ENCODE measurements around the gene FAT2. TPM values are rescaled to one million over a fixed set of nuclear protein-coding genes. Genes with fewer than 3 reads are reported as not detected.

FAT2 gene
- polyA plus RNA-seq, 3 donors: not detected

DNA sequence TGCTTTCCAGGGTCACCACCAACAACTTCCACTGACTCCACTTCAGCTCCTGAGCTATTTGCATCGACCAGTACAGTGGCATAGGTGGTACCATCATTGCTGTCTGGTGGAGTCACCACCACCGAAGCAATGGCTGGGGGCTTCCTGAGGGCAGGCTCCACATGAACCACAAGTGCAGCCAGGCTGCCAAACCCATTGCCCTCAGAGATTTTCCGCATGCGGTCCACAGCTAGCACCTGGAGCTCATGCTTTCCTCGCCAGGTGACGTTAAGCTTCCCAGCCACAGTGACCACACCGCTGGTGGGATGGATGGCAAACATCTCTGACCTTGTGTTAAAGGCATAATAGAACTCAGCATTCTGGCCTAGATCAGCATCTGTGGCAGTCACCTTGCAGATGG, 23.1 kb downstream of the FAT2 start:
- peaks cover 2 to 6% (median 5%) of the 10 kb centered on the region in 3 donors for H3K27me3 Mint-ChIP-seq (ENCODE audit: low read depth in 3 of 3)
- intact Hi-C loops (cut with micrococcal nuclease): no loop called here
- H3K27ac ChIP-seq (ENCODE audit: low read depth in 1 of 2, low read length in 2 of 2): no peak overlapping the region
- H3K9ac ChIP-seq (ENCODE audit: insufficient read depth, low read length, poor library complexity, severe bottlenecking): no peak overlapping the region
- TF ChIP-seq CTCF (IDR thresholded peaks at IDR 0.05): no peak
- H2AFZ ChIP-seq (ENCODE audit: insufficient read depth, low read depth, low read length, poor library complexity, severe bottlenecking): no peak overlapping the region
- H3K36me3 ChIP-seq (replicated peaks in 1 of 2; ENCODE audit: control insufficient read depth in 1 of 2, insufficient read depth in 2 of 2, low read length in 2 of 2): no peaks in the 10 kb centered on the region
- no peaks in the 10 kb centered on the region for H3K36me3 Mint-ChIP-seq
- no peaks in the 10 kb centered on the region for H3K27me3 ChIP-seq (ENCODE audit: control insufficient read depth in 2 of 2, insufficient read depth in 2 of 2, low read length in 2 of 2)
- no peak overlapping the region for H3K4me3 Mint-ChIP-seq
- WGBS (ENCODE audit: insufficient coverage): 85% methylated on average over 7 of the region's 7 CpGs
- peaks cover 0 to 7% (median 0%) of the 10 kb centered on the region in 7 donors for H3K9me3 Mint-ChIP-seq
- no peak overlapping the region for H3K27ac Mint-ChIP-seq
- no peak overlapping the region for H3K4me2 ChIP-seq (replicated peaks; ENCODE audit: extremely low read depth, low read length, poor library complexity, severe bottlenecking)
- H3K9me3 ChIP-seq (replicated peaks in 1 of 2; ENCODE audit: control insufficient read depth in 1 of 2, insufficient read depth in 1 of 2, low read length in 2 of 2): no peaks in the 10 kb centered on the region
- H3K79me2 ChIP-seq (ENCODE audit: insufficient read depth, low read length): no peaks in the 10 kb centered on the region
- no peaks in the 10 kb centered on the region for H3K4me1 ChIP-seq (ENCODE audit: control insufficient read depth in 1 of 2, insufficient read depth in 2 of 2, low read length in 2 of 2)
- no peak for DNase-seq
- no peaks in the 10 kb centered on the region for H3K4me1 Mint-ChIP-seq
- no peak overlapping the region for H3K4me3 ChIP-seq (replicated peaks in 1 of 3; ENCODE audit: low read depth in 2 of 3, low read length in 3 of 3)
- H4K20me1 ChIP-seq (ENCODE audit: insufficient read depth, low read length): no peaks in the 10 kb centered on the region

GRCh38 chr5:151565971-151566370, 25.2 kb downstream of the FAT2 start:
- H3K27ac ChIP-seq (ENCODE audit: low read depth in 1 of 2, low read length in 2 of 2): no peak overlapping the region
- no peak overlapping the region for H3K4me3 Mint-ChIP-seq
- H3K9ac ChIP-seq (ENCODE audit: insufficient read depth, low read length, poor library complexity, severe bottlenecking): no peak overlapping the region
- no peak overlapping the region for H2AFZ ChIP-seq (ENCODE audit: insufficient read depth, low read depth, low read length, poor library complexity, severe bottlenecking)
- WGBS (ENCODE audit: insufficient coverage): 99% methylated on average over 10 of the region's 11 CpGs
- peak overlapping the region in 1 of 7 donors; percentile 18 for H3K27ac Mint-ChIP-seq
- no peaks in the 10 kb centered on the region for H3K36me3 Mint-ChIP-seq
- H3K27me3 Mint-ChIP-seq (ENCODE audit: low read depth in 3 of 3): peaks cover 4 to 6% (median 6%) of the 10 kb centered on the region in 3 donors
- H3K9me3 ChIP-seq (replicated peaks in 1 of 2; ENCODE audit: control insufficient read depth in 1 of 2, insufficient read depth in 1 of 2, low read length in 2 of 2): no peaks in the 10 kb centered on the region
- DNase-seq: no peak
- H3K4me1 ChIP-seq (ENCODE audit: control insufficient read depth in 1 of 2, insufficient read depth in 2 of 2, low read length in 2 of 2): no peaks in the 10 kb centered on the region
- intact Hi-C loops (cut with micrococcal nuclease): no loop called here
- H3K4me1 Mint-ChIP-seq: no peaks in the 10 kb centered on the region
- H4K20me1 ChIP-seq (ENCODE audit: insufficient read depth, low read length): no peaks in the 10 kb centered on the region
- H3K27me3 ChIP-seq (ENCODE audit: control insufficient read depth in 2 of 2, insufficient read depth in 2 of 2, low read length in 2 of 2): no peaks in the 10 kb centered on the region
- H3K4me2 ChIP-seq (replicated peaks; ENCODE audit: extremely low read depth, low read length, poor library complexity, severe bottlenecking): no peak overlapping the region
- H3K36me3 ChIP-seq (replicated peaks in 1 of 2; ENCODE audit: control insufficient read depth in 1 of 2, insufficient read depth in 2 of 2, low read length in 2 of 2): no peaks in the 10 kb centered on the region
- H3K4me3 ChIP-seq (replicated peaks in 1 of 3; ENCODE audit: low read depth in 2 of 3, low read length in 3 of 3): no peak overlapping the region
- H3K9me3 Mint-ChIP-seq: peaks cover 0 to 7% (median 0%) of the 10 kb centered on the region in 7 donors
- H3K79me2 ChIP-seq (ENCODE audit: insufficient read depth, low read length): no peaks in the 10 kb centered on the region
- TF ChIP-seq CTCF (IDR thresholded peaks at IDR 0.05): no peak
